ENCODE measurements around the gene RAB11B. TPM values are rescaled to one million over a fixed set of nuclear protein-coding genes. Genes with fewer than 3 reads are reported as not detected.
"Not testable (repeated sequence)": the region's sequence is repeated elsewhere in the genome, so short reads cannot be mapped to it uniquely, and the experiment has no call there.

Gene RAB11B
- total and polyA plus RNA-seq, 2 experiments from 2014 or later: 10.4 to 84.9 TPM

GRCh38 chr19:8385103-8385502, 5.1 kb upstream of the RAB11B start:
- in situ Hi-C loops (cut with MboI); H3K9me2 ChIP-seq (ENCODE audit: insufficient read depth); H4K20me1 ChIP-seq (ENCODE audit: insufficient read depth); H2AFZ ChIP-seq; H3K4me2 ChIP-seq (ENCODE audit: unreplicated experiment); H3F3A ChIP-seq (ENCODE audit: insufficient read depth); H3K9ac ChIP-seq; H3K36me3 ChIP-seq (ENCODE audit: low read depth); H3K4me3 ChIP-seq; H3K27ac ChIP-seq; H3K79me2 ChIP-seq (ENCODE audit: insufficient read depth); DNase-seq; H3K9me3 ChIP-seq (ENCODE audit: low read depth); H3K4me1 ChIP-seq (ENCODE audit: insufficient read depth); H3K27me3 ChIP-seq (replicated peaks; ENCODE audit: insufficient read depth): not testable (repeated sequence)
- 94 to 95% methylated on average over 2 of the region's 2 CpGs for WGBS, 2 experiments (ENCODE audit: low coverage in 1 of 2, low lambda C conversion rate in 2 of 2, missing lambda C conversion rate in 2 of 2)

DNA sequence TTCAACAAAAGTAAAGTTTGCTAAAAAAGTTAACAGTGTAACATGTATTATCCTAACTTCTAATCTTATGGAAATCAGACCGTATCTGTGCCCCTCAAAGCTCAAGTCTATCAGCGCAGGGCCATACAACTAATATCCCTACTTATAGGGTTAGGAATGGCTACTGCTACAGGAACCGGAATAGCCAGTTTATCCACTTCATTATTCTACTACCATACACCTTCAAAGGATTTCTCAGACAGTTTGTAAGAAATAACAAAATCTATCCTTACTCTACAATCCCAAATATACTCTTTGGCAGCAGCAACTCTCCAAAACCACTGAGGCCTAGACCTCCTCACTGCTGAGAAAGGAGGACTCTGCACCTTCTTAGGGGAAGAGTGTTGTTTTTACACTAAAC, 4.6 kb upstream of the RAB11B start:
- H3K9me3 ChIP-seq (ENCODE audit: low read depth); H3K4me2 ChIP-seq (ENCODE audit: unreplicated experiment); H3K4me3 ChIP-seq; H2AFZ ChIP-seq; H3F3A ChIP-seq (ENCODE audit: insufficient read depth); H3K27ac ChIP-seq; H3K79me2 ChIP-seq (ENCODE audit: insufficient read depth); H3K9me2 ChIP-seq (ENCODE audit: insufficient read depth); H3K36me3 ChIP-seq (ENCODE audit: low read depth); H3K4me1 ChIP-seq (ENCODE audit: insufficient read depth); in situ Hi-C loops (cut with MboI); DNase-seq; H4K20me1 ChIP-seq (ENCODE audit: insufficient read depth); H3K9ac ChIP-seq; H3K27me3 ChIP-seq (replicated peaks; ENCODE audit: insufficient read depth): not testable (repeated sequence)
- WGBS, 2 experiments (ENCODE audit: low coverage in 1 of 2, low lambda C conversion rate in 2 of 2, missing lambda C conversion rate in 2 of 2): 79 to 83% methylated on average over 3 of the region's 3 CpGs

GRCh38 chr19:8386419-8386818, 3.7 kb upstream of the RAB11B start:
- H3K36me3 ChIP-seq (ENCODE audit: low read depth); H3K9ac ChIP-seq; H2AFZ ChIP-seq; H3K4me3 ChIP-seq; H3K27me3 ChIP-seq (replicated peaks; ENCODE audit: insufficient read depth); in situ Hi-C loops (cut with MboI); H3K9me3 ChIP-seq (ENCODE audit: low read depth); H3K9me2 ChIP-seq (ENCODE audit: insufficient read depth); H3K27ac ChIP-seq; H4K20me1 ChIP-seq (ENCODE audit: insufficient read depth); H3F3A ChIP-seq (ENCODE audit: insufficient read depth); DNase-seq; H3K4me2 ChIP-seq (ENCODE audit: unreplicated experiment): not testable (repeated sequence)
- WGBS, 2 experiments (ENCODE audit: low coverage in 1 of 2, low lambda C conversion rate in 2 of 2, missing lambda C conversion rate in 2 of 2): 89% methylated on average over 9 of the region's 9 CpGs
- Histone ChIP-seq H3K4me1 (ENCODE audit: insufficient read depth) (peaks cover 14% of the 10 kb centered on the region; the same call in 1 of the 2 replicates), H3K79me2 (ENCODE audit: insufficient read depth) (peaks cover 12% of the 10 kb centered on the region)

DNA sequence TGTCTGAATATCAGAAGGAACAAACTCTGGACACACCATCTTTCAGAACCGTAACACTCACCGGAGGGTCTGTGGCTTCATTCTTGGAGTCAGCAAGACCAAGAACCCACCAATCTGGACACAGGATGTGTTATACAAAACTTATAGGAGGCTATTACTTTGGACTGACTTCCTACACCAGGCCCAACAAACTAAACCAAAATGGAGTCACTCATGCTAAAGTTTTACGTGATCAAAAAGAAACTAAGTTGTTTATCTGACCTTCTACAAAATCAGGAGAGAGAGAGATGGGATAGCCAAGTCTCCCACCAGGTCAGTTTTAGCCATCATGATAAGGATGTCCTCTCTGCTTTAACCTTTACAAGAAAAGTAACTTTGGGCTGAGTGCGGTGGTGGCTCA, 3.2 kb upstream of the RAB11B start:
- no peak overlapping the region for H3K9ac ChIP-seq
- H3K4me1 ChIP-seq (ENCODE audit: insufficient read depth): peaks cover 20% of the 10 kb centered on the region
- in situ Hi-C loops (cut with MboI): no loop called here
- no peaks in the 10 kb centered on the region for H3K9me2 ChIP-seq (ENCODE audit: insufficient read depth)
- H3K27me3 ChIP-seq (replicated peaks; ENCODE audit: insufficient read depth): no peaks in the 10 kb centered on the region
- no peaks in the 10 kb centered on the region; the same call in 1 of the 2 replicates for H4K20me1 ChIP-seq (ENCODE audit: insufficient read depth)
- no peak for DNase-seq
- TF ChIP-seq EZH2 (IDR thresholded peaks at IDR 0.05; ENCODE audit: insufficient read depth, poor library complexity, severe bottlenecking) (no peak), EZH2phosphoT487 (IDR thresholded peaks at IDR 0.05; ENCODE audit: insufficient read depth, low read depth) (no peak)
- peaks cover 10% of the 10 kb centered on the region; the same call in 1 of the 2 replicates for H3F3A ChIP-seq (ENCODE audit: insufficient read depth)
- 75 to 76% methylated on average over 4 of the region's 4 CpGs for WGBS, 2 experiments (ENCODE audit: low coverage in 1 of 2, low lambda C conversion rate in 2 of 2, missing lambda C conversion rate in 2 of 2)
- H3K9me3 ChIP-seq (ENCODE audit: low read depth): no peaks in the 10 kb centered on the region
- no peak overlapping the region for H2AFZ ChIP-seq
- H3K4me3 ChIP-seq: no peak overlapping the region
- H3K4me2 ChIP-seq (ENCODE audit: unreplicated experiment): no peak overlapping the region
- no peaks in the 10 kb centered on the region; the same call in 1 of the 2 replicates for H3K36me3 ChIP-seq (ENCODE audit: low read depth)
- no peak overlapping the region for H3K27ac ChIP-seq
- peaks cover 18% of the 10 kb centered on the region for H3K79me2 ChIP-seq (ENCODE audit: insufficient read depth)

DNA sequence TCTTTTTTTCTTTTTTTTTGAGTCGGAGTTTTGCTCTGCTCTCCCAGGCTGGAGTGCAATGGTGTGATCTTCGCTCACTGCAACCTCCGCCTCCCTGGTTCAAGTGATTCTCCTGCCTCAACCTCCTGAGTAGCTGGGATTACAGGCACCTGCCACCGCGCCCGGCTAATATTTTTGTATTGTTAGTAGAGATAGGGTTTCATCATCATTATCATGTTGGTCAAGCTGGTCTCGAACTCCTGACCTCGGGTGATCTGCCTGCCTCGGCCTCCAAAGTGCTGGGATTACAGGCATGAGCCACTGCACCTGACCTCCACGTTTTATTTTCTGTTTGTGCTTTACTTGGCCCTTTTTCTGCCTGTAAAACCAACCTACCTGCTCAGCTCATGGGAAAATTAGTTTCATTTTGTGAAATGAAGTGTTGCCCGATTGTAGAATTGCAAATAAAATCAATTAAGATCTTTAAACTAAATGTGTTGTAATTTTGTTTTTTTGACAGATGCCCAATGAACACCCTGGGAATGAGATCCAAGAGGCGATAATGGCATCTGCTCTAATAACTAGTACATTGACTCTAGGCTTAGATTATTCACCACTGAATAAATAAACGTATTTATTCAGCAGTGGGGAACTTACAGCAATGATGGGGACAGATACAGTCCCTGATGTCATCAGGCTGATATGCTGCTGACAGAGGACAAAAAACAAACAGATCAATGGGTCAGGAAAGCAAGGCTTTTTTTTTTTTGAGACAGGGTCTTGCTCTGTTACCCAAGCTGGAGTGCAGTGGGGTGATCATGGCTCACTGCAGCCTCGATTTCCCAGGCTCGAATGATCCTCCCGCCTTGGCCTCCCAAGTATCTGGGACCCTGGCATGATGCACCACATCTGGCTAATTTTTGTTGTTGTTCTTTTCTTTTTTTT, 2.2 kb upstream of the RAB11B start:
- WGBS, 2 experiments (ENCODE audit: low coverage in 1 of 2, low lambda C conversion rate in 2 of 2, missing lambda C conversion rate in 2 of 2): 77 to 80% methylated on average over 16 of the region's 16 CpGs
- H3K9ac ChIP-seq: no peak overlapping the region
- DNase-seq: no peak

More for the DNA sequence above, 2.2 kb upstream of the RAB11B start:
- Histone ChIP-seq H3K36me3 (ENCODE audit: low read depth) (no peaks in the 10 kb centered on the region; the same call in 1 of the 2 replicates), H2AFZ (no peak overlapping the region), H3F3A (ENCODE audit: insufficient read depth) (peaks cover 10% of the 10 kb centered on the region; the same call in 1 of the 2 replicates), H3K27me3 (replicated peaks; ENCODE audit: insufficient read depth) (no peaks in the 10 kb centered on the region), H3K4me3 (no peak overlapping the region), H3K4me2 (ENCODE audit: unreplicated experiment) (no peak overlapping the region), H3K9me3 (ENCODE audit: low read depth) (no peaks in the 10 kb centered on the region), H3K9me2 (ENCODE audit: insufficient read depth) (no peaks in the 10 kb centered on the region), H4K20me1 (ENCODE audit: insufficient read depth) (no peaks in the 10 kb centered on the region; the same call in 1 of the 2 replicates), H3K4me1 (ENCODE audit: insufficient read depth) (peaks cover 25% of the 10 kb centered on the region), H3K27ac (no peak overlapping the region), H3K79me2 (ENCODE audit: insufficient read depth) (peaks cover 28% of the 10 kb centered on the region)
- in situ Hi-C loops (cut with MboI): no loop called here
- no peak for TF ChIP-seq EZH2phosphoT487 (IDR thresholded peaks at IDR 0.05; ENCODE audit: insufficient read depth, low read depth)
- no peak for TF ChIP-seq EZH2 (IDR thresholded peaks at IDR 0.05; ENCODE audit: insufficient read depth, poor library complexity, severe bottlenecking)

All from GM23248 (cell line).